AG08396 (cell line): ENCODE measurements around the gene PRUNE1.

Source experiments
- DNase-seq: peaks from one replicate; pipeline ENCODE4 v3.0.0; 2012; ENCODE audit warnings: low spot score, mixed read lengths

PRUNE1 gene

DNA sequence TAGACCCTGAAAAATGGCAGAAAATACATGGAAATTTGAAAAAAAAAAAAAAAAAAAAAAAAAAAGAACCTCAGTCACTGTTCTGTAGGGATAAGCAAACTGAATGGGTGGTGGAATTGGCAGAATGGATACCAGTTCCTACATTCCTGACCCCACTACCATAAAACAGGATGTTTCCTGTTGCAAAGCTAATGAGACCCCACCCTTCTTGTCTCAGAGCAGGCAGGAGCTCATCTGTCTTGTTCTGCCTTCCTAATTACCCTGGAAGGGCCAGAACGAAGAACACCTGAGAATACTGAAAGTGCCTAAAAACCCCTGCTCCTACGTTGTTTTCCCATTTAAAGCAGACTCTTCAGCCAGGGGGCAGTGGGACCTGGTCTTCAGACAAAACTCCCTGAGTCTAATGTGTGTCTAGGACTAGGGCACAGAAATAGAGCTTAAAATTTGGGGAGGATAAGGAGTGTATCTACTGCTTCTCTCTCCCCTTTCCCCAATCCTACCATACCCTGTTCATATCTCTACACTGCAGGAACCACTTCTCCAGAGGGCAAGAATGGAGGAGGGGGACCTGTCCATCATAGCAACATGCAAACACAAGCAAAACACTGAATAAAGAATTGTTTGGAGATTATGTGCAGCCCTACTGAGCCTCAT, 43.2 kb downstream of the PRUNE1 start:
- no peak for DNase-seq

DNA sequence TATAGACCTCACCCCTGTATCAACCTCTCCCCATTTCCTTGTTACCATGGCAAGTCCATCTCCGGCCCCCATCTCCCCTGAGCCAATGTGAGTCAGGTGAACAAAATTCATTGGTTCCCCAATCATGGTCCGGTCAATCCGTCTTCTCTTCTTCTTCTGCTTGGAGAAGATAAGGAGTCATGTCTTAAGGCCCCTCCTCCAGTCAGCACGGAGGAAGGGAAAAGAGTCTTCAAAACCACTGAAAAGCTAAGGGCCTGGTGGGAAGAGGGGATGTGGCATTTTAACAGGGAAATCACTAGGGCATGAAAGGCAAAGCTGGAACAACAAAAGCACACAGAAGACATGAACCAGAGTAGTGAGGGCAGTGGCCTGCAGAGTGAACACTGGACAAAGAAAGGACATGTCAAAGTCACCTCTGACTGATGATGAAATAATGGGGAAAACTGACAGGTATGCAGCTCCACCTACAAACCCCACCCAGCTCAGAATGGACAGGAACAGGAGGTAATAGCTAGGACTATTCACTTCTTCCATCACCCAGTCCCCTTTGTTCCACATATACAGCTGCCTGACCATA, 46.8 kb downstream of the PRUNE1 start:
- no peak for DNase-seq

DNA sequence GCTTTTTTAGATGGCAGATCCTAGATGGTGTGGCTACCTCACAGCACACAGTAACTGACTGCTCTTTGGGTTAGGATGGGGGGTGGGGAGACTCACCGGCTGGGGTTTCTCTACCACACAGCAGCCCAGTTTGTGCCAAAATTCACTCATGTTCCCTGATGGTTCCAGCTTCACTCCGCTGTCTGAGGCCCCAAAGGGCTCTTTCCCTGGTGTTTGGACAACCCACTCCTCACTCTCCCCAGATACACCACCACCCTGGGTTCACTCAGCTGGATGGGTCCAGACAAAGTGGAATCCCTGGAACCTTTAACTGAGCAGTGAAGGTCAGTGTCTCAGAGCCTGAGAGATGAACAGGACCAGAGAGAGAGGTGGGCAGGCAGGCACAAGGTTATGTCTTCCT, 47.3 kb downstream of the PRUNE1 start:
- DNase-seq: no peak

- no peak for DNase-seq
These were observed 47.9 kb downstream of the PRUNE1 start for GRCh38 chr1:151056149-151056548.

DNA sequence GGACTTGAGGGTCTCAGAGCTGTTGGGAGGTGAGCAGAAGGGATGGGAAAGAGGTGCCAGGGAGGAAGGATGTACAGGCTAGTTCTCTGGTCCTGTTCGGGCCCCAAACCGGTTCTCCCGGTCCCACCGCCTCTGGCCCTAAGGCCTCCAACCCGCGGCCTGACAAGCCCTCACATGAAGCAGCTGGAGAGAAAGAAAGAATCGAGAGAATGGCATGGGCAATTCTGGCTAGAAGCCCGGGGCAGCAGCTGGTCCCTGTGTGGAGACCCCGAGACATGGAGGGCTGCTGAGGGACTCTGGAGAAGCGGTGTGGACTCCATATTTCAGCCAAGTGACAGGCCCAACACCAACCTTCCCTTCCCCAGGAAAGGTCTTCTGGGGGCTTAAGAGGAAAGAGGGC, 50.4 kb downstream of the PRUNE1 start:
- peak; percentile 15 for DNase-seq

GRCh38 chr1:151059109-151060006, 51.1 kb downstream of the PRUNE1 start, which contains the start of gene CDC42SE1:
Gene CDC42SE1, minus strand, starts transcription at chr1:151059622. Its CDS starts 3,892 bp downstream, at chr1:151055730.
- peak; percentile 90 for DNase-seq

GRCh38 chr1:151060007-151060656, 51.9 kb downstream of the PRUNE1 start, which contains the start of gene MLLT11:
Gene MLLT11, plus strand, starts transcription at chr1:151060397. Its CDS starts 6,828 bp downstream, at chr1:151067225.
- DNase-seq: peak; percentile 59

- DNase-seq: no peak
These were observed 52.6 kb downstream of the PRUNE1 start for GRCh38 chr1:151060657-151061421.

DNA sequence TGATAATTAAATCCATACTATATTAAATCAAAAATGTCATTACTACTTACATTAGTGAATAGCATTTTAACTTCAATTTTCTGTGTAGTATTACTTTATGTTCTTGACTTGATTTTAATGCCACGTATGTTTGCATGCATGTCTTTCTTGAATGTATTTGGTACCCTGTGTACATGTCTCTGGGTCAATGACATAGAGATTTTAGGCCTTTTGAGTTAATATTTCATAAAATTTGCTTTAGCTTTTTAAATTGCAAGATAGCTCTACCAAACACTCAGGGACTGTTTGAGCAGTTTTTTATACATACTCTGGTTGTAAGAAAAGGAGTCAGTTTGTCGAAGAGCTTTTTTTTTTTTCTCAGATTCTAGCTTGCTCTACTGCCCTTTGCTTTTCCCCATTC, 53.5 kb downstream of the PRUNE1 start:
- DNase-seq: no peak

DNA sequence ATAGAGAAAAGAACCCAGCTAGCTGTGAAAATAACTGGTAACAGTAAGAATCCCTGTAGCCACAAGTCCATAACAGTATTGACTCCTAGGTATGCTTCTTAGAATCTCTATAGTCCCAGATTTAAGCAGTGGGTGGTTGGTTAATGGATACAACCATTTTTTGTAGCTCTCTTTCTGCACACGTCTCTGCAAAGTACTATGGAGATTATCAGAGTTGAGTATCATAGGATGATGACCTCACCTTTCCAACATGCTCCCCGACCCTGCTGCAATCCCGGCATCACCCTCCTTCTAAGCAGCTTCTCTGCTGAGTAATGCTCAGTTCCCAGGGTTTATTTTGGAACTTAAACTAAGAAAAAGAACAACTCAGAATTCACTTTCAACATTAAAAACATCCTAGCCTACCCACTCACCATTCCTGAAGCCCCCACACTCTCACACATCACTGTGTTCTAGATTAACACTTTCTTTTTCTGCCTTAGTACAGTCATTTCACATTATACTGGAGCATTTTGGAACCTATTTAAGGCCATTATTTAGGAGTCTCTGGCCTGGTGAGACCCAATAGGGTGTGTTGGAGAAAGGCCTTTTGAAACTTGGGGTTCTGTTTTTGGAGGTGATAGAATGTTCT, 54.6 kb downstream of the PRUNE1 start:
- DNase-seq: peak; percentile 83

DNA sequence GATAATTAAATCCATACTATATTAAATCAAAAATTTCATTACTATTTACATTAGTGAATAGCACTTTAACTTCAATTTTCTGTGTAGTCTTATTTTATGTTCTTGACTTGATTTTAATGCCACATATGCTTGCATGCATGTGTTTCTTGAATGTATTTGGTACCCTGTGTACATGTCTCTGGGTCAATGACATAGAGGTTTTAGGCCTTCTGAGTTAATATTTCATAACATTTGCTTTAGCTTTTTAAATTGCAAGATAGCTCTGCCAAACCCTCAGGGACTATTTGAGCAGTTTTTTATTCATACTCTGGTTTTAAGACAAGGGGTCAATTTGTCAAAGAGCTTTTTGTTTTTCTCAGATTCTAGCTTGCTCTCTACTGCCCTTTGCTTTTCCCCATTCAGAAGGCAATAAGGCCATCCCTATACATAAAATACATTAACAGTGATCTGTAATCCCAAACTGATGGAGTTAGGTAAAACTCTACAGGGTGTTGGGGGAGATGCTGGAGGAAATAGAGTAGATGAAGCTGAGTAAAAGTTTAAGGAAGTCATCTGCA, 56.9 kb downstream of the PRUNE1 start:
- DNase-seq: no peak

DNA sequence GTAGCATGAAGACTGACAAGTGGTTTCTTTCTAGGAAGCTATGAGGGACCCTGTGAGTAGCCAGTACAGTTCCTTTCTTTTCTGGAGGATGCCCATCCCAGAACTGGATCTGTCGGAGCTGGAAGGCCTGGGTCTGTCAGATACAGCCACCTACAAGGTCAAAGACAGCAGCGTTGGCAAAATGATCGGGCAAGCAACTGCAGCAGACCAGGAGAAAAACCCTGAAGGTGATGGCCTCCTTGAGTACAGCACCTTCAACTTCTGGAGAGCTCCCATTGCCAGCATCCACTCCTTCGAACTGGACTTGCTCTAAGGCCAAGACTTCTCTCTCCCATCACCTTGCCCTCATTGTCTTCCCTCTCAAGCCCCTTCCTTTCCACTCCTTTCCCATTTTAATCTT, 58.9 kb downstream of the PRUNE1 start:
- DNase-seq: no peak

DNA sequence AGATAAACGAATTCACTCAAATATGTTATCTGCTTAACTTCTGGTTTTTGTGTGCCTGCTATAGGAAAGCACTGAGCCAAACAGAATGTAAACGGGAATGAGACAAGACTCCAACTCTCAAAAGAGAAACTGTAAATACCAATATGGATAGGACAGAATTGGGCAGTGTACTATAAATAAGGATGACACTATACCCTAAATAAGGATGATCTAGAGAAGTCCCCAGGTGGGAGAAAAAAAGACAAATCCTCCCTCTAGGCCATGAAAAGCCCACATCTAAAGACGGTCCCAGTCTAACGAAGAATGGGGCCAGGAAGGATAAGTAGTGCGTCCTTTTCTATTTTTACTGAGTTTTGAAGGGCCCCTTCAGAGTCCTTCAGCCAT, 60.8 kb downstream of the PRUNE1 start:
- no peak for DNase-seq

DNA sequence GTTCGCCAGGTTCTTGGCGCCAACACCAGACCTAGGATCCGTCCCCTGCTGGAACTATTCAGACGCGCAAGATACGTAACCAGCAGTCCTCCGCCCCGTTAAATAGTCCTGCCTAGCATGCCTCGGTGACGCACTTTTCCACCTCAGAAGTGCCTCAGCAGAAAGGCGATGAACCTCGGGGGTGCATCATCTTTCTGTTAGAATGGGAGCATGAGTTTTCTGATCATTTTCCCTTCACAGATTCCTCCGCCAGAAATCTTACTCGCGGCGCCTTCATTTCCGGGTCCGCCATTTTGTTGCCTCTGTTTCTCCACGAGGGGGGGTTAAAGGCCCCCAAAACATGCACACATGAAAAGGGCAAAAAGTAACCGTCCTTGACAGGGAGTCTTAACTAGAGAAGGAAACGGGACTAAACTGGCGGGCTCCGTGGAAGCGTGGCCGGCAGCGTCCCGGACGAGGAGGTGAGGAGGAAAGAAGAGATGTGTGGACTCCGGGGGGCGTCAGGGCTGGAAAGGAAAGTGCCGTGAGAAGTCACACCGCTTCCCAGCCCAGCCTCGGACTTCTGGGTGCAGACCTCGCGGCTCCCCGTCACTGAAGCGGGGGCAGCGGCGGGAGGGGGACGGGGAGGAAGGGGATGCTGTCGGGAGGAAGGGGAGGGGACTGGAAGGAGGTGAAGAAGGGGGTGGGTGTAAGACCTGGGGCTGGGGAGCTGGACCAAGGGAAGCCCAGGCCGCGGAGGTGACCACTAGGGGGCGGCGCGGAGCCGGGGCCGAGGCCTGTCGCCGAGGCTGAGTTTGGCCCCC, 62.4 kb downstream of the PRUNE1 start, which contains the start of gene GABPB2:
GABPB2 (plus strand) TSS at position 288 of the 803 bp plus-strand sequence. CDS start 17,429 bp downstream, outside the sequence.
- peak; percentile 87 for DNase-seq

- no peak for DNase-seq
These were observed 64.0 kb downstream of the PRUNE1 start for GRCh38 chr1:151072224-151072623.
